SH-SY5Y (cell line): Measurements from ENCODE around the gene HOMEZ.

ENCODE experiments used
- GATA2 ChIP-seq: IDR thresholded peaks from 2 replicates; pipeline ENCODE4 v1.6.1; 2011; ENCODE audit warnings: mild to moderate bottlenecking, low read depth, low read length
- GATA3 ChIP-seq: IDR thresholded peaks from 2 replicates; pipeline ENCODE4 v1.6.1; 2011; ENCODE audit warnings: low read depth, mild to moderate bottlenecking, low read length, moderate library complexity

Gene HOMEZ

DNA sequence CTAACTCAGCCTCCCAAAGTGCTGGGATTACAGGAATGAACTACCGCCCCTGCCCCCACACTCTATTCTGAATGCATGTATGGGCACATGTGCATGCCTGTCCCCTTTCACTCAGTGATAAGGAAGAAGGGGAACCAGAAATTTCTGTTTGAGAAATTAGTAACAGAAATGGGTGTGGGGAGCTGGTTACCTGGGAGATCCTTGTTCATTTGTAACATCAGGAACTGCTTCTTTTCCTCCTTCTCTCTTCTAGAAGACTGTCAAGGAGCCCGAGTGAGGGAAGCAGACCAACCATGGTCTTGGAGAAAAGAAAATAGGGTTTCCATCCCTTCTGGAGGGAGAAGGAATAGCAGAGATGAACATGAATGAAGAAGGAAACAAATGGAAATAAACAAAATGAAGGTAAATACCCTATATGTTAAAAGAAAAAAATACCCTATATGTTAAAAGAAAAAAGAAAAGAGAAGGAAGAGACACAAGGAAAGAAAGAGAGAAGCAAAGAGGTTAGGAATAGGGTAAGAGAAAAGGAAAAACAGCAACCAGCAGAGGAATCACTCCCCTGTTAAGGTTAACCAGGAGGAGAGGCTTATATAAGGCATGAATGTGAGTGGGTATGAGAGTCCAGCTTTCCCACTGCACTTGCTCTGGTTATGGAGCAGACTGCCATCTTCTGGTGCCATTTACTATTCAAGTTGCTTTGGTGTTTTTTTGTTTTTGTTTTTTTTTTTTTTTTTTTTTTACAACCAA is 13.5 kb upstream of the HOMEZ start:
- TF ChIP-seq GATA3, result no peak
- TF ChIP-seq GATA2, result no peak

- no peak for TF ChIP-seq GATA2
- no peak for TF ChIP-seq GATA3
Observed at GRCh38 chr14:23297611-23298277, 11.8 kb upstream of the HOMEZ start.

- TF ChIP-seq GATA2 (no peak), GATA3 (no peak)
Observed at GRCh38 chr14:23297096-23297495, 11.2 kb upstream of the HOMEZ start.

- no peak for TF ChIP-seq GATA2
- TF ChIP-seq GATA3, result no peak
Observed at GRCh38 chr14:23296012-23296777, 10.3 kb upstream of the HOMEZ start.

GRCh38 chr14:23294734-23295561 is 9.0 kb upstream of the HOMEZ start:
- TF ChIP-seq GATA3 (no peak), GATA2 (peak; percentile 65)

DNA sequence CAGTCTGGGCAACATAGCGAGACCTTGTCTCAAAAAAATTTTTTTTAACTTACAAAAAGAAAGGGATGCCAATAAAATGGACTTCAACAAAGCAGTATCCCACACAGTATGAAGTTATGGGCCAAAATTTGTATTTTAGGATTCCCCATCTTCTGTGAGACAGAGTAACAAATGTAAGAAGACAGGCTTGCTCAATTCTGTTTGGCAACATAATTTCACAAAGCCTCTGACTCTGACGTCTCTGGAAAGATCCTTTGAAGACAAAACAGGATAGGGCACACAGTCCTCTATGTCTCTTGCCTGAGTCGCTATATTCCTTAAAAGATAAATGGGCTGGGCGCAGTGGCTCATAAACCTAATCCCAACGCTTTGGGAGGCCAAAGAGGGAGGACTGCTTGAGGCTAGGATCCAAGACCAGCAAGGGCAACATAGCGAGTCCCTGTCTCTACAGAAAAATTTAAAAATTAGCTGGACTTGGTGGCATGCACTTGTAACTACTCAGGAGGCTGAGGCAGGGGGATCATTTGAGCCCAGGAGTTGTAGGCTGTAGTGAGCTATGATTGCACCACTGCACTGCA is 1.1 kb upstream of the HOMEZ start:
- TF ChIP-seq GATA3 (no peak), GATA2 (no peak)

GRCh38 chr14:23285530-23286019 is 357 bp downstream of the HOMEZ start:
- TF ChIP-seq GATA2, result no peak
- no peak for TF ChIP-seq GATA3

- no peak for TF ChIP-seq GATA3
- TF ChIP-seq GATA2, result no peak
Observed at GRCh38 chr14:23284654-23285529, 1.0 kb downstream of the HOMEZ start.

DNA sequence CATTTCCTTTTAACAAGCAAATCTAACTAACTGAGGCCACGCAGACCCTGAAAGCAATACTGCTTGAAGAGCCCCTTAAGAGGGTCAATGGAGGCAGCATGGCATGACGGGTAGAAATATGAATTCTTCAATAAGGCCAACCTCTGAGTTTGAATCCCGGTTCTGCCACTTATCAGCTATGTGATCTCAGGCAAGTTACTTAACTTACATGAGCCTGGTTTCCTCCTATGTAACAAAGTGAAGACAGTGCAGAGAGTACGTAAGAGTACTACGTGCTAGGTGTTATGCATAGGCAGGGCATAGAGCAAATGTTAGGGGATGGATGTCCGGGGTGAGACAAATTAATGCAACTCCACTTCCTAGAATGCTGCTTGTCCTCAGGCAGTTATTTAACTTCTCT is 4.7 kb downstream of the HOMEZ start:
- no peak for TF ChIP-seq GATA3
- TF ChIP-seq GATA2, result no peak

- TF ChIP-seq GATA2, result no peak
- TF ChIP-seq GATA3, result no peak
Observed at GRCh38 chr14:23277189-23277588, 8.7 kb downstream of the HOMEZ start.

- TF ChIP-seq GATA3 (no peak), GATA2 (no peak)
Observed at GRCh38 chr14:23275412-23275811, 10.5 kb downstream of the HOMEZ start.

- TF ChIP-seq GATA2 (no peak), GATA3 (no peak)
Observed at GRCh38 chr14:23269193-23269592, 16.7 kb downstream of the HOMEZ start.

DNA sequence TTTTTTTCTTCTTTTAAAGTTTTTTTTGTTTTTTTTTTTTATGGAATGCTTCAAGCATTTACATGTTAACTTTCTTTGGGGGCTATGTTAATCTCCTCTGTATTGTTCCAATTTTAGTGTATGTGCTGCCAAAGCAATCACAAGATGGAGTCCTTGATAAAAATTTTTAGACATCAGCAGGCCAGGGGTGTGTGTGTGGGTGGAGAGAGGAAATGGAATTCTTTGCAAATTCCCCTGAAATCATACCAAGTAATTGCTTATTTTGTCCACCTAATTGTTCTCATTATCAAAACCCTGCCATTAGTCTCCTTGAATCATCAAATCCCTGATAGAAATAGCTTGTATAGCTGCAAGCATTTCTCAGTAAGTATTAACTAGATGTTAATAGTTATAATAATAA is 26.5 kb downstream of the HOMEZ start:
- no peak for TF ChIP-seq GATA3
- no peak for TF ChIP-seq GATA2
